ENCODE results near the gene RNFT2.

- TF ChIP-seq CTCF (conservative IDR thresholded peaks at IDR 0.05; ENCODE audit: low read depth, low read length) (no peak), EZH2 (IDR thresholded peaks at IDR 0.05; ENCODE audit: low read length, unreplicated experiment) (no peak), EZH2phosphoT487 (IDR thresholded peaks at IDR 0.05; ENCODE audit: borderline replicate concordance, low read length) (no peak)
Measured at GRCh38 chr12:116783525-116784237, 45.6 kb downstream of the RNFT2 start.

All from PC-3 (cell line).